Measurements from ENCODE around the gene HAL.

Gene HAL

DNA sequence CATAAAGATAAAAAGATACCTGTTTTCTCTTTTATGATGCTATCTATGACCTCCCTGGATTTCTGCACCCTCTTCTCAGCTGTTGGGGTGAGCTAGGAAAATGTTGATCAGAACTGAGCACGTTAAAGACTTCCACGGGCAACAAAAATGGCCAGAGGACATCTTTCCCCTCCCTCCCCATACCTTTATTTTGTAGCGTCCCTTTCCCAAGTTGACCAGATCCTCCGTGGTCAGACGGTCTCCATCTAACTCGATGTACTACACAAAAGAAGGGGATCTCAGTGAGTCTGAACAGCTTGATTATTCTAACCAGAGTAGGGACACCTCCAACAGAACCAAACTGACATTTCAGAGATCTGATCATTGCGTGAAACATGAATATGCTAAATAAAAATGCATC lies 2.2 kb downstream of the HAL start:
- ChIA-PET POLR2A (no interaction called here), CTCF (interaction anchor here (1.2 to 1.9 kb wide), 2 partner anchors 75 to 523 kb away, joined by 3 to 9 read pairs; no protein-coding TSS in a partner anchor)
- no peak for DNase-seq (ENCODE audit: low read depth, low spot score)

DNA sequence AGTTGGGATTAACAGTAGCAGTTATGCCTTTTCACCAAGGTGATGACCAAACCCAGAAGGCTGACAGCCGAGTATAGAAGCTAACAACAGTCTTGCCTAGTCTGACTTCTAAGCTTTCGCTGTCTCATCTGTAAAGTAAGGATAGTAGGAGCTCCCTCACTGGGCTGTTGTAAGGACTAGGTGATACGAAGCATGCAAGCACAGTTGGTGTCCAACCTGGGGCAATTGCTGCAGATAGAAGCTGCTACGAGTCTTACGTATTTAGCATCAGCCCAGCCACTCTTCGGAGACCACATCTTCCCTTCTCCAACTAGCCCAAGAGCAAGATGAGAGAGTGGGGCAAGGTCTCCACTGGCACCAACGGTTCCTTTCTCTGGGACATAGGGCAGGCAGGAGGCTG lies 6.0 kb downstream of the HAL start:
- TF ChIP-seq, protein P1, sequence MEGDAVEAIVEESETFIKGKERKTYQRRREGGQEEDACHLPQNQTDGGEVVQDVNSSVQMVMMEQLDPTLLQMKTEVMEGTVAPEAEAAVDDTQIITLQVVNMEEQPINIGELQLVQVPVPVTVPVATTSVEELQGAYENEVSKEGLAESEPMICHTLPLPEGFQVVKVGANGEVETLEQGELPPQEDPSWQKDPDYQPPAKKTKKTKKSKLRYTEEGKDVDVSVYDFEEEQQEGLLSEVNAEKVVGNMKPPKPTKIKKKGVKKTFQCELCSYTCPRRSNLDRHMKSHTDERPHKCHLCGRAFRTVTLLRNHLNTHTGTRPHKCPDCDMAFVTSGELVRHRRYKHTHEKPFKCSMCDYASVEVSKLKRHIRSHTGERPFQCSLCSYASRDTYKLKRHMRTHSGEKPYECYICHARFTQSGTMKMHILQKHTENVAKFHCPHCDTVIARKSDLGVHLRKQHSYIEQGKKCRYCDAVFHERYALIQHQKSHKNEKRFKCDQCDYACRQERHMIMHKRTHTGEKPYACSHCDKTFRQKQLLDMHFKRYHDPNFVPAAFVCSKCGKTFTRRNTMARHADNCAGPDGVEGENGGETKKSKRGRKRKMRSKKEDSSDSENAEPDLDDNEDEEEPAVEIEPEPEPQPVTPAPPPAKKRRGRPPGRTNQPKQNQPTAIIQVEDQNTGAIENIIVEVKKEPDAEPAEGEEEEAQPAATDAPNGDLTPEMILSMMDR (IDR thresholded peaks at IDR 0.05; ENCODE audit: insufficient read depth, low read length, missing control alignments): no peak
- DNase-seq (ENCODE audit: low read depth, low spot score): no peak
- ChIA-PET CTCF (interaction anchor here (0.8 to 3.1 kb wide), 4 partner anchors 9 to 72 kb away, joined by 4 to 26 read pairs (median 7); no protein-coding TSS in a partner anchor), POLR2A (no interaction called here)
- H3K4me3 ChIP-seq (ENCODE audit: low read depth, low read length): no peak overlapping the region

More for the DNA sequence above, 2.2 kb downstream of the HAL start:
- no peak overlapping the region for H3K4me3 ChIP-seq (ENCODE audit: low read depth, low read length)
- TF ChIP-seq, protein P1 (IDR thresholded peaks at IDR 0.05; ENCODE audit: insufficient read depth, low read length, missing control alignments): no peak

DNA sequence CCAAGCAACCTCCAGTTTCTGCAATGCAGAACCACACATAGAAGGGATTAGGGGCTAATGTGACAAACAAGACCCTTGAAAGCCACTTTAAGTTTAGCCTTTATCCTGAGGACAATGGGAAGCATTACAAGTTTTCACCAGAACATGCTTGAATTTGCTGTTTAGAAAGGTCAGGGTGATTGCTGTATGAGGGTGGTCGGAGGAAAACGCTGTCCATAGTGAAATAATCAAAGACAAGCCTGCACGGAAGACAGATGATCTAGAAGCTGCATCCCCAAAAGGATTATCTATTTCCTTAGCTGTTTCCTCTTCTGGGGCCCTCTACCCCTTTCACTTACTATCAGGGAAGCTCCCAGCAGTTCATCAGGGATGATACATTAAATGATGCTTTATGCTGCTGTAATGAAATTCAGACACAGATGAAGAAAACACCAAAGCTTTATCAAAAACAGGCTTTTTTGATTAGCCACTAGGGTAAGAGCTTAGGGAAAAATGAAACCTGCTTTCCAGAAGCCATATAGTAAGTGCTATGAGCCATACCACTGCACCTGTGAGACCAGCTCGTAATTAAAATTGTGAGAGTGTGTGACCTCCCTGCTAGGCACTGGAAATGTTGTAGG lies 6.5 kb downstream of the HAL start:
- DNase-seq (ENCODE audit: low read depth, low spot score): no peak
- TF ChIP-seq, protein P1 (IDR thresholded peaks at IDR 0.05; ENCODE audit: insufficient read depth, low read length, missing control alignments): no peak
- ChIA-PET CTCF (interaction anchor here (0.6 to 3.1 kb wide), 6 partner anchors 9 to 517 kb away, joined by 3 to 26 read pairs (median 4); no protein-coding TSS in a partner anchor), POLR2A (no interaction called here)
- no peak overlapping the region for H3K4me3 ChIP-seq (ENCODE audit: low read depth, low read length)

DNA sequence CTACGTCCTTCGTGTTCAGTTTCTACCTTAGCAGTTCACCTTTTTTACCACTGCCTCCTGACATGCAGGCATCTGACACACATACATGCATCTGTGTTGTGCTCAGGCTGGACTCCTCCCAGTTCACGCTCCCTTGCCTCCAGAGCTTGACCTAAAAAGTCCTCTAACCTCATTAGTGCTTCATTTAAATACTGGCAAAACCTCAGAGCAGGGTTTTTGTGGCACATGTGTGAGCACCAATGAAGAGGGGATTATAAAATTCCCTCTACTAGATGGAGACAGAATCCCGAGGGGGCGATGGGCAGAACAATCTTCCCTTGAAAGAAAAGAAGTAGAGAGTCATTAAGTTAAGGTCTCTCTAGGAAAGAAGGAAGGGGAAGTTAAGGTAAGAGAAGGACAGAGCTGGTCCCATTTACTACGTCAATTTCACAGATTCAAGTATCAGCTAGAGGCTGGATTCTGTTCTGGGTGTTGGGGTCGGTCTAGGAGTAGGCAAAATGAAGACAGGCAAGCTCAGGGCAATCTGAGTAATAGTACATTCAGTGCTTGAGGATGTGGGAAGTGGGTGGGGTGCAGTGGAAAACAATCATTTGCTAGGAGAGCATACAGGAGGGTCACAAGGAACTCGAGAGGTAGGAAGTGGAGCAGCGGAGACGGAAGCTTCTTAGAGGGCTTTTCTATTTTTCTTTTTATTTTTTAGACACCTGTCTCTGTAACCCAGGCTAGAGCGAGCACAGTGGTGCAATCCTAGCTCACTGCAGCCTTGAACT lies 7.5 kb downstream of the HAL start:
- no peak for DNase-seq (ENCODE audit: low read depth, low spot score)
- no peak overlapping the region for H3K4me3 ChIP-seq (ENCODE audit: low read depth, low read length)
- TF ChIP-seq, protein P1 (IDR thresholded peaks at IDR 0.05; ENCODE audit: insufficient read depth, low read length, missing control alignments): no peak
- CTCF ChIA-PET: interaction anchor here (0.6 to 3.1 kb wide), 4 partner anchors 10 to 518 kb away, joined by 3 to 26 read pairs (median 6); no protein-coding TSS in a partner anchor
- POLR2A ChIA-PET: no interaction called here

DNA sequence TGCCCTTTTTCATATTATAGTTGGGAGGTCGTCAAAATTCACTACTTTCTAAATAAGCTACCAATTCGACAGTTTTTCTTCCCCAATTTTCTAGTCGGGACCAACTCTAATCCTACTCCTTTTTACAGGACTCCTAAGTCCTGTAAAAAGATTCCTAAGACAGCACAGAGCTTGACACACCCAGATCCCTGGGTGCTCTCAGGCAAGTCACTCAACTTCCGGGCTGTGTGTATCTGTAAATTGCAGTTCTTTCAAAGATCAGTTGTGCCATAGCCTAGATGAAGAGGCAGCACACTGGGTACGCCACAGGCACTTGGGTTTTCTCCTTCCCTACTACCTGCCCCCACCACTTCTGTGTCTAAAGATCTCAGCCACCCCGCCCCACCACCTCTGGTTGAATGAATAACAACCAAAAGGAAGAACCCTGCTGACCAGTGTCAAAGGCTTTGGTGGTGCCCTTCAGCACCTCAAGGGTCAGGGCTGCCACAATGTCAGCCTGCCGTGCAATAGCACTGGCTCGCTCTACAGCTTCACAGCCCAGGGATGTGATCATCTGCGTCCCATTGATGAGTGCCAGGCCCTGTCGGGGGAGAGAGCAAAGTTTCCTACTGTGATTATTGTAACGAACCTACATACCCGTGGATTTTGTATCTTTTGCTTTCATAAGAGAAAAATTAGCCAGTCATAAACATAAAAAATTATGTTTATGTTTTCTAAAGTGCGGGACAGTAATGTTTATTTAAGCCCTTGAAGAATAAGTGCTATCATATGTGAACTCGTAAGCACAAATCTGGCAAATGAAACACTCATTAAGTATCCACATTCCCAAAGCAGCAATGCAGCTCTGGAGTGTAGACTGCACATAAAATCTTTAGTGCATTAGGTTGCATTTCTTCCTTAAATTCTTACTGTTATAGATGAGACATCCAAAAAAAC lies 9.2 kb downstream of the HAL start:
- POLR2A ChIA-PET: no interaction called here
- no peak overlapping the region for H3K4me3 ChIP-seq (ENCODE audit: low read depth, low read length)
- no peak for DNase-seq (ENCODE audit: low read depth, low spot score)
- TF ChIP-seq, protein P1 (IDR thresholded peaks at IDR 0.05; ENCODE audit: insufficient read depth, low read length, missing control alignments): no peak
- CTCF ChIA-PET: interaction anchor here (1.0 to 1.1 kb wide), 2 partner anchors 10 to 13 kb away, joined by 4 read pairs; partner anchors contain the start of gene HAL

All from AG04449 (cell line).